Vagina (tissue), 2 donors: ENCODE results near the gene TNNI2. TPM values are rescaled to one million over a fixed set of nuclear protein-coding genes. Genes with fewer than 3 reads are reported as not detected.
A peak's percentile ranks its signal among the peaks of the same experiment; 100 is the strongest.

ENCODE experiments used
- DNase-seq, 2 donors: peaks; one replicate each; pipeline ENCODE4 v3.0.0-alpha.2; 2017; ENCODE audit errors: extremely low spot score in 2 of 2
- H3K27ac ChIP-seq: fragments of 200-600 bp; sonication (generic); one replicate; pipeline ENCODE4 v1.5.1; 2019
- H3K27me3 ChIP-seq: fragments of 200-600 bp; sonication (generic); one replicate; pipeline ENCODE4 v1.5.1; 2019
- H3K36me3 ChIP-seq, 2 donors: fragments of 200-600 bp; sonication (generic); one replicate each; pipeline ENCODE4 v1.5.1; 2017 to 2019
- H3K4me1 ChIP-seq: fragments of 200-600 bp; sonication (generic); one replicate; pipeline ENCODE4 v1.5.1; 2019
- H3K4me3 ChIP-seq, 2 donors: fragments of 200-600 bp; sonication (generic); 1 replicate in 1 of 2; 2 replicates in 1 of 2; pipeline ENCODE4 v1.5.1; 2016 to 2019
- H3K9me3 ChIP-seq: fragments of 200-600 bp; sonication (generic); one replicate; pipeline ENCODE4 v1.5.1; 2019
- CTCF ChIP-seq, 3 experiments: fragments of 450-650 bp in 2 of 3; fragments of 200-600 bp in 1 of 3; sonication (generic) in 1 of 3; IDR thresholded peaks; one replicate each; pipeline ENCODE4 v1.5.1; 2017 to 2019; ENCODE audit warnings: antibody characterized with exemption in 3 of 3, mild to moderate bottlenecking in 2 of 3, moderate library complexity in 2 of 3
- POLR2A ChIP-seq, 2 donors: fragments of 450-650 bp; IDR thresholded peaks; one replicate each; pipeline ENCODE4 v1.6.1; 2017; ENCODE audit warnings: antibody characterized with exemption in 2 of 2, mild to moderate bottlenecking in 2 of 2, moderate library complexity in 2 of 2
- POLR2AphosphoS5 ChIP-seq, 2 donors: sonication (generic); formaldehyde crosslinking; IDR thresholded peaks; one replicate each; pipeline ENCODE4 v1.9.0; 2017; ENCODE audit warnings: antibody characterized with exemption in 2 of 2, mild to moderate bottlenecking in 2 of 2, low read depth in 1 of 2; ENCODE audit not compliant: insufficient read depth in 1 of 2
- intact Hi-C: fragments of 100-400 bp; cut with DNase I; formaldehyde crosslinking; loops from one replicate; pipeline ENCODE4 v1.15.1; 2023
- total RNA-seq: library from RNA; depleted of rRNA; stranded (reverse); fragments of >200 nt; gene quantifications from one replicate; pipeline ENCODE4 v1.2.3, GENCODE V29; 2016

Gene TNNI2
- total RNA-seq, 1 donor from 2014 or later, result not detected

GRCh38 chr11:1887451-1888346, 48.9 kb downstream of the TNNI2 start:
- Histone ChIP-seq H3K36me3 (peaks cover 0 to 40% of the 10 kb centered on the region in 2 donors), H3K4me1 (peaks cover 30% of the 10 kb centered on the region), H3K4me3 (no peak overlapping the region), H3K27ac (peak overlapping the region; percentile 64), H3K9me3 (no peaks in the 10 kb centered on the region), H3K27me3 (no peaks in the 10 kb centered on the region)
- no peak for DNase-seq
- no peak for TF ChIP-seq POLR2AphosphoS5 (IDR thresholded peaks at IDR 0.05; ENCODE audit: insufficient read depth in 1 of 2, low read depth in 1 of 2)
- no peak for TF ChIP-seq POLR2A (IDR thresholded peaks at IDR 0.05)
- TF ChIP-seq CTCF (IDR thresholded peaks at IDR 0.05), result no peak
- intact Hi-C loops, result no loop called here

DNA sequence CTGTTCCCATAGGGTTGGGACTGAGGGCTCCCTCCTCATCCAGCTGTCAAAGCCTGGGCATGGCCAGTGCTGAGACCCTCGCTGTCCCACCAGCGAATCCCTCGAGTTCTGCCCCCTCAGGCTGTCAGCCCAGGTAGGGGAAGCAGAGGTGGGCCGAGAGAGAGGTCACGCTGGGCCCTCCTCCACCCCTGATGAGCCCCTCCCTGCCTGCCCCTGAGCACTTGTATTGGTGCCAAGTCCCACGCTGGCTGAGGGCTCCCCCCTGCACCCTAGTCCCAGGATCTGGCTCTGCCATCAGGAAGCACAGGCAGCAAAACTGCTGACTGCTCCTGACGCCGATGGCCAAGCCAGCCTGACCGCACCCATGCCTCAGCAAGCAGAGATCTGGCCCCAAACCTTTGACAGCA, 49.6 kb downstream of the TNNI2 start:
- DNase-seq, result no peak
- peaks cover 0 to 39% of the 10 kb centered on the region in 2 donors for H3K36me3 ChIP-seq
- no peak overlapping the region for H3K4me3 ChIP-seq
- H3K27ac ChIP-seq, result peak overlapping the region; percentile 64
- peaks cover 27% of the 10 kb centered on the region for H3K4me1 ChIP-seq
- no peak for TF ChIP-seq POLR2A (IDR thresholded peaks at IDR 0.05)
- no peak for TF ChIP-seq POLR2AphosphoS5 (IDR thresholded peaks at IDR 0.05; ENCODE audit: insufficient read depth in 1 of 2, low read depth in 1 of 2)
- no peak for TF ChIP-seq CTCF (IDR thresholded peaks at IDR 0.05)
- no peaks in the 10 kb centered on the region for H3K27me3 ChIP-seq
- H3K9me3 ChIP-seq, result no peaks in the 10 kb centered on the region
- intact Hi-C loops, result no loop called here

DNA sequence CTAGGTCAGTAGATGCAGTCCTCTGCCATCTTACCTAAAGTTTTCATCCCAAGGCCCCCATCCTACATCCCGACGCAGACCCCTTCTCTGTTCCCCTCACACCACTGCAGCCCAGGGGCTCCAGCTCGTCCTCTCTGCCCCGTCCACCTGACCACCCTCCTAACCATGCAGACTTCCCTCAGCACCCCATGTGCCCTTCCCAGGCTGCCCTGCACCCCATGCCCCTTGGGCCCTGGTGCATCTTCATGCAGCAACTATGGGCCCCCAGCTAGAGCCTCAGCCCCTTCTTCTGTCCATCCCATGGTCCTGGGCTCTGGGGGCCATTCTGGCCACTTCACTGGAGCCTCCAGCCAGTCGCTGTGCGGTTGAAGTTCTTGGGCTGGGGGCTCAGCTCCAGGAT, 50.0 kb downstream of the TNNI2 start:
- no peaks in the 10 kb centered on the region for H3K9me3 ChIP-seq
- intact Hi-C loops, result no loop called here
- DNase-seq, result no peak
- H3K4me1 ChIP-seq, result peaks cover 27% of the 10 kb centered on the region
- H3K27ac ChIP-seq, result peak overlapping the region; percentile 8
- H3K27me3 ChIP-seq, result no peaks in the 10 kb centered on the region
- no peak overlapping the region for H3K4me3 ChIP-seq
- TF ChIP-seq CTCF (IDR thresholded peaks at IDR 0.05), result no peak
- TF ChIP-seq POLR2A (IDR thresholded peaks at IDR 0.05), result no peak
- TF ChIP-seq POLR2AphosphoS5 (IDR thresholded peaks at IDR 0.05; ENCODE audit: insufficient read depth in 1 of 2, low read depth in 1 of 2), result no peak
- peaks cover 0 to 34% of the 10 kb centered on the region in 2 donors for H3K36me3 ChIP-seq

- no peak for DNase-seq
- H3K4me3 ChIP-seq, result no peak overlapping the region
- no peaks in the 10 kb centered on the region for H3K9me3 ChIP-seq
- peak in 1 of 2 donors; percentile 21 for TF ChIP-seq POLR2AphosphoS5 (IDR thresholded peaks at IDR 0.05; ENCODE audit: insufficient read depth in 1 of 2, low read depth in 1 of 2)
- no peak for TF ChIP-seq POLR2A (IDR thresholded peaks at IDR 0.05)
- intact Hi-C loops, result no loop called here
- H3K27ac ChIP-seq, result peak overlapping the region; percentile 8
- peaks cover 27% of the 10 kb centered on the region for H3K4me1 ChIP-seq
- H3K36me3 ChIP-seq, result peaks cover 0 to 29% of the 10 kb centered on the region in 2 donors
- no peaks in the 10 kb centered on the region for H3K27me3 ChIP-seq
Observed at GRCh38 chr11:1889224-1889930, 50.6 kb downstream of the TNNI2 start.

DNA sequence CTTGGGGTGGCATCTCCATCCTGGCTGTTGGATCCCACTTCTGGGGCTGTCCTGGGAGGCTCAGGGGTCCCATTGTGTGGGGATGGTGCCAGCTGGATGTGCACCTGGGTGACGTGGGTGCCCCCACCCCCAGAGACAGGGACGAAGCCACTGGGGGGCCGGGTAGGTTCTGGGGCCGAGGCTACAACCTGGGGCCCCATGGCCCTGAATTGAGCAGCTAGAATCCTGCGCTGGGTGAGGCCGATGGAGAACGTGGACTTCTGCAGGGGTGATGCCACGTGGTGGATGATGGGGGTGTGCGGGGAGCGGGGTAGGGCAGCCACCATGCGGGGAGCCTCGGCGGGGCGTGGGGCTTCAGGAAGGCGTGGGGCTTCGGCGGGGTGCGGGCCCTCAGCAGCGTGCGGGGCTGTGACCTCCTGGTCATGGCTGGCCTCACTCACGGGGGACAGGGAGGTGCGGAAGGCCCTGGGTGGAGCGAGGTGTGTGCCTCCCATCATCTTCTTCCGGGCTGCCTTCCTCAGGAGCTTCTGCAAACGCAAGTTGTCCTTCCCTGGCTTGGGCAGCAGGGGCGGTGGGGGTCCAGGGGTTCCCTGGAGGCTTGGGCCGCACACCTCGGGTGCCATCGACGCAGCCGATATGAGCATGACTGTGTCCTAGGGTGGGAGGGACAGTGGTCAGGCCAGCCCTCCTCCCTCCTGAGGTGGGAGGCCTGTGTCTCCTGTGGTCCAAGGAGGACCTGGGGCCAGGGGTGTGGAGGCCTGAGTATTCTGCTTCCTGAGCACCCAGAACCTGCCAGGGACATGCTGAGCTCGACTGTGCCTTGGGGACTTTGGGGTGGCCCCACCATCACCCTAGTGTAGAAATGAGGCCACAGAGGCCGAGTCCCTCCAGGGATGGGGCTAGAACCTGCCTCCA, 51.4 kb downstream of the TNNI2 start:
- peak overlapping the region; percentile 8 for H3K27ac ChIP-seq
- no peak for DNase-seq
- TF ChIP-seq POLR2AphosphoS5 (IDR thresholded peaks at IDR 0.05; ENCODE audit: insufficient read depth in 1 of 2, low read depth in 1 of 2), result no peak
- no peak for TF ChIP-seq POLR2A (IDR thresholded peaks at IDR 0.05)
- no peak for TF ChIP-seq CTCF (IDR thresholded peaks at IDR 0.05)
- H3K27me3 ChIP-seq, result no peaks in the 10 kb centered on the region
- peaks cover 0 to 20% of the 10 kb centered on the region in 2 donors for H3K36me3 ChIP-seq
- no peak overlapping the region for H3K4me3 ChIP-seq
- H3K9me3 ChIP-seq, result no peaks in the 10 kb centered on the region
- H3K4me1 ChIP-seq, result peaks cover 27% of the 10 kb centered on the region
- intact Hi-C loops, result no loop called here
